Peyer's patch (tissue), 4 donors: ENCODE results near the gene FKRP.

Source experiments
- POLR2A ChIP-seq, 2 donors: fragments of 450-650 bp; IDR thresholded peaks; one replicate each; pipeline ENCODE4 v1.5.1; 2017; ENCODE audit warnings: antibody characterized with exemption in 2 of 2, mild to moderate bottlenecking in 2 of 2, moderate library complexity in 2 of 2
- TF ChIP-seq, protein P1 (sequence below), 6 experiments: fragments of 450-650 bp in 4 of 6; fragments of 200-600 bp in 2 of 6; sonication (generic) in 1 of 6; IDR thresholded peaks; one replicate each; pipeline ENCODE4 v1.5.1; 2017 to 2019; ENCODE audit warnings: antibody characterized with exemption in 6 of 6, mild to moderate bottlenecking in 3 of 6, moderate library complexity in 1 of 6

DNA sequence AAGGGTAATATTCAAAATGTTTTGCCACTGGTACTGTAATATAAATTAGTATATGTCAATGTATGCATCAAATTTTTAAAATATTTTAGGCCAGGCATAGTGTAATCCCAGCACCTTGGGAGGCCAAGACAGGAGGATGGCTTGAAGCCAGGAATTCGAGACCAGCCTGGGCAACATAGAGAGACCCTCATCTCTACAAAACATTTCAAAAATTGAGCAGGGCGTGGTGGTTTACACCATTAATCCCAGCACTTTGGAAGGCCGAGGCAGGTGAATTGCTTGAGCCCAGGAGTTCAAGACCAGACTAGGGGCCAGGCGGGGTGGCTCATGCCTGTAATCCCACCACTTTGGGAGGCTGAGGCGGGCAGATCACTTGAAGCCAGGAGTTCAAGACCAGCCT lies 14.5 kb downstream of the FKRP start:
- TF ChIP-seq, protein P1, sequence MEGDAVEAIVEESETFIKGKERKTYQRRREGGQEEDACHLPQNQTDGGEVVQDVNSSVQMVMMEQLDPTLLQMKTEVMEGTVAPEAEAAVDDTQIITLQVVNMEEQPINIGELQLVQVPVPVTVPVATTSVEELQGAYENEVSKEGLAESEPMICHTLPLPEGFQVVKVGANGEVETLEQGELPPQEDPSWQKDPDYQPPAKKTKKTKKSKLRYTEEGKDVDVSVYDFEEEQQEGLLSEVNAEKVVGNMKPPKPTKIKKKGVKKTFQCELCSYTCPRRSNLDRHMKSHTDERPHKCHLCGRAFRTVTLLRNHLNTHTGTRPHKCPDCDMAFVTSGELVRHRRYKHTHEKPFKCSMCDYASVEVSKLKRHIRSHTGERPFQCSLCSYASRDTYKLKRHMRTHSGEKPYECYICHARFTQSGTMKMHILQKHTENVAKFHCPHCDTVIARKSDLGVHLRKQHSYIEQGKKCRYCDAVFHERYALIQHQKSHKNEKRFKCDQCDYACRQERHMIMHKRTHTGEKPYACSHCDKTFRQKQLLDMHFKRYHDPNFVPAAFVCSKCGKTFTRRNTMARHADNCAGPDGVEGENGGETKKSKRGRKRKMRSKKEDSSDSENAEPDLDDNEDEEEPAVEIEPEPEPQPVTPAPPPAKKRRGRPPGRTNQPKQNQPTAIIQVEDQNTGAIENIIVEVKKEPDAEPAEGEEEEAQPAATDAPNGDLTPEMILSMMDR (IDR thresholded peaks at IDR 0.05) = no peak
- no peak for TF ChIP-seq POLR2A (IDR thresholded peaks at IDR 0.05)
